ENCODE measurements around the gene TBXA2R.

DNA sequence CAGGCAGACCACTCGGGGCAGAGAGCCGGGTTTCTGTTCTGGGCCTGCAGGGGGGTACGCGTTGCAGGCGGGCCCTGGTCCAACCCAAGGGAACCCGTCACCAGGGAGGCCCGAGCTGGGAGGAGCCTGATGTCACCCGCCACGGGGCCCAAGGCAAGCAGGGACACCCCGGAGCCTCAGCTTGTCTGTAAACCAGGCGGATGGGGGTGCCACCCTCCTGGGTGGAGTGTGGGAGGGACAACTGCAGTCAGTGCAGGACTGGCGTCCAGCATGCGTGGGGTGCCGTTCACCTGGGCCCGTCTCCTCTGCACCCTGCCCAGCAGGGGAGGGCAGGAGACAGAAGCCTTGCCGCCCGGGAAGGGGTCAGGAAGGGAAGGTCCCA lies 12.9 kb upstream of the TBXA2R start:
- no peak for TF ChIP-seq EZH2 (IDR thresholded peaks at IDR 0.05; ENCODE audit: borderline replicate concordance, low read length)
- TF ChIP-seq, protein P1, sequence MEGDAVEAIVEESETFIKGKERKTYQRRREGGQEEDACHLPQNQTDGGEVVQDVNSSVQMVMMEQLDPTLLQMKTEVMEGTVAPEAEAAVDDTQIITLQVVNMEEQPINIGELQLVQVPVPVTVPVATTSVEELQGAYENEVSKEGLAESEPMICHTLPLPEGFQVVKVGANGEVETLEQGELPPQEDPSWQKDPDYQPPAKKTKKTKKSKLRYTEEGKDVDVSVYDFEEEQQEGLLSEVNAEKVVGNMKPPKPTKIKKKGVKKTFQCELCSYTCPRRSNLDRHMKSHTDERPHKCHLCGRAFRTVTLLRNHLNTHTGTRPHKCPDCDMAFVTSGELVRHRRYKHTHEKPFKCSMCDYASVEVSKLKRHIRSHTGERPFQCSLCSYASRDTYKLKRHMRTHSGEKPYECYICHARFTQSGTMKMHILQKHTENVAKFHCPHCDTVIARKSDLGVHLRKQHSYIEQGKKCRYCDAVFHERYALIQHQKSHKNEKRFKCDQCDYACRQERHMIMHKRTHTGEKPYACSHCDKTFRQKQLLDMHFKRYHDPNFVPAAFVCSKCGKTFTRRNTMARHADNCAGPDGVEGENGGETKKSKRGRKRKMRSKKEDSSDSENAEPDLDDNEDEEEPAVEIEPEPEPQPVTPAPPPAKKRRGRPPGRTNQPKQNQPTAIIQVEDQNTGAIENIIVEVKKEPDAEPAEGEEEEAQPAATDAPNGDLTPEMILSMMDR (IDR thresholded peaks at IDR 0.05; ENCODE audit: low read length): no peak

All from OCI-LY1 (cell line).